UCSD-AML1 (cell line): ENCODE data around the gene OR4F6.
"Not testable (repeated sequence)": the region's sequence is repeated elsewhere in the genome, so short reads cannot be mapped to it uniquely, and the experiment has no call there.

Experiments used
- DNase-seq: peaks from one replicate; lab custom pipeline; 2025; ENCODE audit not compliant: unreplicated experiment; lab: John Stamatoyannopoulos, UW

Gene OR4F6, protein sequence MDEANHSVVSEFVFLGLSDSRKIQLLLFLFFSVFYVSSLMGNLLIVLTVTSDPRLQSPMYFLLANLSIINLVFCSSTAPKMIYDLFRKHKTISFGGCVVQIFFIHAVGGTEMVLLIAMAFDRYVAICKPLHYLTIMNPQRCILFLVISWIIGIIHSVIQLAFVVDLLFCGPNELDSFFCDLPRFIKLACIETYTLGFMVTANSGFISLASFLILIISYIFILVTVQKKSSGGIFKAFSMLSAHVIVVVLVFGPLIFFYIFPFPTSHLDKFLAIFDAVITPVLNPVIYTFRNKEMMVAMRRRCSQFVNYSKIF

DNA sequence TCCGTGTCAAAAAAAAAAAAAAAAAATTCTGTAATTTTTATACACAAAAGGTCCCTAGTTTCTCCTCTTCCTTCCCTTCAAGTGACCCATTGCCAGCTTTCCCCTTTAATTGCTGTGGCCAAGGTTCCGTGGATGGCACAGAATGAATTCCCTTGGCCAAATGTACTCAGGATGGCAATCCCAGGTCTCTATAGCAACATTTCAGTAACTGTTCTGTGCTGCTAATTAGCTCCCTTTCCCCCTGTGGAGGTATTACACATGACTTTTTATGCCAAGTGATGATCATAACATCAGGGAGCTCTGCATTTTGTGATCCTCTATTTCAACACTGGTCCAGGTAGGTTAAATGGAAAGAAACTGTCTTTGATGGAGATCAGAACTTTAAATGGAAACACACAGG lies at the start of gene OR4F6:
Gene OR4F6, plus strand, starts transcription at position 301 of the 400 bp plus-strand sequence. CDS start 2,211 bp downstream, outside the sequence.
- DNase-seq: no peak

DNA sequence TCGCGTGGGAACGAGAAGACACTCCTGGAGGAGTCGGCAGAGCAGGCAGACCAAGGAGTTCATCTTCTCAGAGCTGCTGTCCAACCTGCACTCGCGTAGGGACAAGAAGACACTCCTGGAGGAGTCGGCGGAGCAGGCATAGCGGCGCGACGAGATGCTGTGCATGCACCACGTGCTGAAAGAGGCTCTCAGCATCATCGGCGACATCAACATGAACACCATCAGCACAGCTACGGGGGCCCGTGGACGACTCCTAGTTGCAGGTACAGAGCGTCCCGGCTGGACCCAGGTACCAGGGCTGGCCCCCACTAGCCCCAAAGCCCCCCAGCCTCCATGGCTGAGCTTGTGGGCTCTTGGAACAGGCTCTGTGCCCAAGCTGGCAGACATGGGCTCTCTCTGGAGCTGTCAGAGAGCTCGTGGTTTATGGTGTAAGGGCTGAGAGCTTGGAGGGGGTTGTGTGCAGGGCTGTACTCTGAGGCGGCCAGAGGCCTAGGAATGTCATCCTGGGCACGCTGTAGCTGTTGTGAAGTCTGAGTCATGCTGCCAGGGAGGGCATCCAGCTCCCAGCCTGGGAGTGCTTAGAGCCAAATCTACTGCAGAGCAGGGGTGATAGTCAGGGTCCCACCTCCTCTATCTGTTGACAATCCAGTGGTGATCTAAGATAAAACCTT lies 38.5 kb upstream of the OR4F6 start:
- DNase-seq: not testable (repeated sequence)

DNA sequence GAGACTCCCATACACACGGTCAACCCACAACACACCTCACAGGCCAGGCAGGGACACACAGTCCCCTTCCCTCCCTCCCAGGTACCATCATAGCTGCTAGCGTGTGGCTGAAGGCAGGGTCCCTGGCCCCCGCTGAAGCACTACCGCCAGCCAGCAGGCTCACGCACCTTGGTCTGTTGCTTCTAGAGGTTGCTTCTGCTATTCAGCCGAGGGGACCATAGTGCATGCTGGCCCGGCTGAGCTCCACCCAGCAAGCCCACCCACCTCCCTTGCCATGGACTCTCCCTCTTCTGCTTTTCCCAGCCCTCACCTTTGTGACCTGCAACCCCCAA lies 38.0 kb upstream of the OR4F6 start:
- not testable (repeated sequence) for DNase-seq

DNA sequence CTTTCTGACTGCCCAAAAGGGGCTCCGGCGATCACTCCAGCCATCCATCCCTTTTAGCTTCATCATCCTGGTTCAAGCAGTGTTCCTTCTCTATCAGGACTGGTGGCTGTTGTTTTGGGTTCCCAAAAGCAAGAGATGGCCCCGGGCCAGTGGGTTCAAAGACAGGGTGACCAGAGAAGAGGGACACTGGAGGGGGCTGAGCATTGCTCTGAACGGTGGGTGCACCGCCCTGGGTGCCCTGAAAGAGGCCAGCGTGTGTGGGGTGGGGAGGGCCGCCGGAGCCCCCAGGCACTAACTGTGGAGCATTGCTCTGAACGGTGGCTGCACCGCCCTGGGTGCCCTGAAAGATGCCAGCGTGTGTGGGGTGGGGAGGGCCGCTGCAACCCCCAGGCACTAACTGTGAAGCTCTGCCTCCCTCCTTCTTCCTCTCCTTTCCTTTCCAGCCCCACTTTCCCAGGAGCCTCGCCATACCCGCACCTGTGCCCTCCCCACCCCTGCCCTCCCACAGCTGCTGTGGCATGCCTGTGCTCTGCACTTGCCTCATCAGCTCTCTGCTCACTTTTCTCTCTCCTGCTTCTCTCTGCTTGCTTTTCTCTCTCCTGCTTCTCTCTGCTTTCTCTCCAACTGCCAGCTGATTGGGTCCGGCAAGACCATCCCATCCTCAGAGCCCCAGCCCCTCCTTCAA lies 37.4 kb upstream of the OR4F6 start:
- DNase-seq: no peak

DNA sequence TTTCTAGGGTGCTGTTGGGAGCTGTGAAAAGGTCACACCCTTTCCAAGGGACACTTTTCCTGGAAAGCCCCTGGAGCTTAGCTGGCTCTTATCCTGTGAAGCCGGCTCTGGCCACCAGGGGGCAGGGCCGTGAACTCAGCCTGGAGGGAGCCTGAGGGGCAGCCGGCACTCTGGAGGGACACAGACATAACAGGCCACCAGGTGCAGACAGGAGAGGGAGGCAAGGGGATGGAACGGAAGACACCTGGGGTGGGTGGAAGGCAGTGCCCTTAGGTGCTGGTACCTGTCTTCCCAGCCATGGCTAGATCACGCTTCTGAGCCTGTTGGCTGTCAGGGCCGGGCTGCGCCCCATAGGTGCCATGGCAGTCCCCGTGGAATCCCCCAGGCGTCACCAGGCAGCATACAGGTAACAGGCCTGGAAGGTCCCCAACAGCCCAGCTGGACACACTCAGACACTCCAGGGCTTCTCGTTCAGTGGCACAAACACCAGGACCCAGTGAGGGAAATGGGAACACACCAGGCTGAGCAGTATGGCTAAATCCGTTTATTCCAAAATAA lies 36.1 kb upstream of the OR4F6 start:
- not testable (repeated sequence) for DNase-seq

DNA sequence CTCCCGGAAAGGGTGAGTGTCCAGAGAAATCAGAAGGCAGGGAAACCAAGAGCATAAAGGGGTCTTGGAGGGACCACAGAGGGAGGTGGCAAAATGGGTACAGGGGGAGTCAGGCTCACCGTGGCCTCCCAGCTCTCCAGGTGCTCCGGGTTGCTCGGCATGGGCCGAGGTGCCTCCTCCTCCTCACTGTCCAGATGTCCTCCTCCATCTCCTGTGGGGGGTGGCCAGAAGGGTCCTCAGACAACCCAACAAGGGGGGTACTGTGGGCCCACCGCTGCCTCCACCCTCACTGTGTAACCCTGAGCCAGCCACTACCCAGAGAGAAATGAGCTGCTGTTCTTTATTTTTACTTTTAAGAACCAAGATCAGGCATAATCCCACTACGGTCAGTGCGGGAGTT lies 30.4 kb upstream of the OR4F6 start:
- DNase-seq: no peak

DNA sequence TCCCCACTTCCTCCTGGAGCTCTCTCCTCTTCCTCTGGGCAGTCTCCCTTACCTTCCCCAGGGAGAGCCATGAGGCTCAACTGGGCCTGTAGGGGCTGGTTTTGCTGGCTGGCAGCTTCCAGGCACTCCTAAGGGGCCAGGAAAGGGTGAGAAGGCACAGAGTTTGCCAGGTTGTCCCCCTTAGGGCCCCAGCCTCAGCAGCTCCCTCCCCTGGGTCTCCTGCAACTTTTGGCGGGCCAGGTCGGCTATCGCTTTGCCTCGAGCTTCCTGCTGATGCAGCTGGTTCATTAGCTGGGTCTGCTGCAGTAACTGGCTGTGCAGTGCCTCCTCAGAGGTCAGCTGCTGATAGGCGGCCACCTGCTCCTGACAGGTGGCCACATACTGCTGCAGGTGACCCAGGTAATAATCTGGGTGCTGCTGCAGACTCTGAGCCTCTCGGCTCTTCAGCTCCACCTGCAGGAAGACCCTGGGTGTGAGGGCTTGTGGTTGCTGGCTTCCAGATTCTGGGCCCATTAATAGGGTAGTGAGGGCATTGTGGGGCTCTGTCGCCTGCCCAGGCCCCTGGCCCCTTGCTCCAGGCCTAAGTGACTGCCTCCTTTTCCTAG lies 29.7 kb upstream of the OR4F6 start:
- DNase-seq: no peak

DNA sequence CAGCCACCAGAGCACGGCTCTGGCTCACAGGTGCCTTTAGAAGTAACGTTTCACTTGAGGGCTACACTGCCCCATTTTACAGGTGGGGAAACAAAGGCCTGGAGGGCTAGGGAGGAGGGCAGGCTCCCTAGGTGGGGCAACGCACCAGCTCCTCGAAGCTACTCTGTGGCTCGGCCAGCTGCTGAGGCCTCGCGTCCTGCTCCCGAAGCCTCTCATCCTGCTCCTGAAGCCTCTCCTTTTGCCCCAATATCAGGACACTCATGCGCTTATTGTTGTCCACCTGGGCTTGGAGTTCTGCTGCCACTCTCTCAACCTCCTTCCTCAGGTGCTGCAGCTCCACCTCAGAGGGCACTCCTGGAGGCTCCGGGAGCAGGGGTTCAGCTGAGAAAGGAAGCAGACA lies 28.2 kb upstream of the OR4F6 start:
- DNase-seq: no peak

DNA sequence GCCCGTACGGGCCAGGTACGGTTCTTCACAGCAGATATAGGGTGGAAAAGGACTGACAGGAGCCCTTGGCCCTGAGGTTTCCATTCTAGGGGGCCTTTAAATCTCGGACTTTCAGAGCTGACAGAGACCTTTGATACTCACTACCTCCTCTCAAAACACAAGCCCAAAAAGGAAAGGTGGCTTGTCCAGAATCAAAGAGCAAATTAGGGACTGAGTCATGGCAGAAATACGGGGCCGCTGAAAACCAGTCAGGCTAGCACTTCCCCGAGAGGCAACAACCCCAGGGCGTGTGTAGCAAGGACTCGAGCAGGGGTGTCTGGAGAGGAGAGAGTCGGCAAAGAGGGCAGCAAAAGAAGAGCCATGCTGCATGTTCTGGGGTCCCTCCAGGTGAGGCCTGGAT lies 24.7 kb upstream of the OR4F6 start:
- DNase-seq: not testable (repeated sequence)

DNA sequence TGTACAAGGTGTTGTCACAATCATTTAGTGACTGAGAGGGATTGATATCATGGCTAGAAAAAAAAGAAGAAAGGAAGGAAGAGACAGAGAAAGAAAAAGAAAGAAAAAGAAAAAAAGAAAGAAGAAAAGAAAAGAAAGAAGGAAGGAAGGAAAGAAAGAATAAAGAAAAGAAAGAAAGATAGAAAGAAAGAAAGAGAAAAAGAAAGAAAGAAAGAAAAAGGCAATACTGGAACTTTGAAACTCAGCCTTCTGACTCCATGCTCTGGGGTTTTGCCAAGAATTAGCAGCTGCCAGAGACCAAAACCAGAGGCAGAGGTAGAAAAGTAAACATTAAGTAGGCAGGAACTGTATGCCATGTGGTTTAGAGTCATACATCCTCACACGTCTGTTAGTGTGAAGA lies 23.1 kb upstream of the OR4F6 start:
- not testable (repeated sequence) for DNase-seq

DNA sequence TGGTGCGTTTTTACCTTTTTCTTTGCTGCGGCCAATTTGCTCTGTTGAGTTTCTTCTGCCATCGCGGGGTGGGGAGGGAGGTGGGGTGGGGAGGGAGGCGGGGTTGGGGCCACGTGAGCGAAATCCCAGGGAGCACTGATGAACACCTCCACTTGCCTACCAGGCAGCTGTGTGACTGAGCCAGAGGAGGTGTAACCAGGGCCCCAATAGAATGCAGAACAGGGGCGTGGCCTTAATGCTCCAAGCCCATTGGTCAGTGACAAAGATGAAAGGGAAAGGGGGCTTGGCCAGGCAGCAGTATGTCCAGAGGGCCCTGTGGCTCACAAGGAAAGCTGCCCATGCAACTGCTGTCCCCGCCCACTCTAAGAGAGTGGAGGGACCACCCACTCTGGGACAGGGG lies 21.4 kb upstream of the OR4F6 start:
- no peak for DNase-seq

DNA sequence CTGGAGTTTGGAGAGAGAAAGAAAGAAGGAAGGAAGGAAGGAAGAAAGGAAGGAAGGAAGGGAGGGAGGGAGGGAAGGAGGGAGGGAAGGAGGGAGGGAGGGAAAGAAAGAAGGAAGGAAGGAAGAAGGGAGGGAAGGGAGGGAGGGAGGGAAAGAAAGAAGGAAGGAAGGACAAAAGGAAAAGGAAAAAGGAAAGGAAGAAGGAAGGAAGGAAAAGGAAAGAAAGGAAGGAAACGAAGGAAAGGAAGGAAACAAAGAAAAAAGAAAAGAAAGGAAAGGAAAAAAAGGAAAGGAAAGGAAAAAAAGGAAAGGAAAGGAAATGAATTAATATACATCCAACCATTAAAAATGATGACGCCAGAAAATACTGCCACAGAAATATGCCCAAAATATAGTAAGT lies 18.7 kb upstream of the OR4F6 start:
- no peak for DNase-seq

DNA sequence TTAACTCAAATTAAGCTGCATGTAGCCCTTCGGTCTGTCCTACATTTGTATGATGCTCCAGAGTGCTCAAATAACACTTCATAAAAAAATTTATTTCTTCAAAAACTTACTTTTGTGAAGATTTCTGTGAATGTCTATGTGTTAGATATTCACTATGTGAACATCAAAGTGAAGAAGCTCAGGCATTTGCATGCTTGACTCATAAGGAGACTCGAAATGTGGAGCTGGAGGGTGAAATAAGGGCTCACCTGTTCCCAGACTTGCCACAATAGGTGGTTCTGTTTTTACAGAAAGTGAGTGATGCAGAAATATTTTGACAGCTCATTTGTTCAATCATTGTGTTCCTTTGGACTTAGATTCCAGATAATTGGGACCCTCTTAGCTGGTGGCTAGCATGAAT lies 16.9 kb upstream of the OR4F6 start:
- not testable (repeated sequence) for DNase-seq

DNA sequence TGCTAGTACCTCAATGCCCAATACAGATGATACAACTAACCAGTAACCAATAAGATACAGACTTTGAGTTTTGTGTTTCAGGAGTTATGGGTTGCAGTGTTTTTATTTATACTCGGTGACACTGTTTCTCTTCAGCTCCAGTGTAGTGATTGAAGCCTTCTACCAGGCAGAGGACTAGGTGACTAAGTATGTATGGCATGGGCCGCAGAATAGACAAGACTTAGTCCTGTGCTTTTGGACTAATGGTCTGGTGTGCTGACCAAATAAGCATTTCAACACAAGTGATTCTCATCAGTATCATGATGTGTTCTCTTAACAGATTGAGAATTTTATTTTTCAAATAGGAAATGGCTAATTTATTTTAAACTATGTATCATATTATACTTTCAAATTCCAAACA lies 15.3 kb upstream of the OR4F6 start:
- not testable (repeated sequence) for DNase-seq

DNA sequence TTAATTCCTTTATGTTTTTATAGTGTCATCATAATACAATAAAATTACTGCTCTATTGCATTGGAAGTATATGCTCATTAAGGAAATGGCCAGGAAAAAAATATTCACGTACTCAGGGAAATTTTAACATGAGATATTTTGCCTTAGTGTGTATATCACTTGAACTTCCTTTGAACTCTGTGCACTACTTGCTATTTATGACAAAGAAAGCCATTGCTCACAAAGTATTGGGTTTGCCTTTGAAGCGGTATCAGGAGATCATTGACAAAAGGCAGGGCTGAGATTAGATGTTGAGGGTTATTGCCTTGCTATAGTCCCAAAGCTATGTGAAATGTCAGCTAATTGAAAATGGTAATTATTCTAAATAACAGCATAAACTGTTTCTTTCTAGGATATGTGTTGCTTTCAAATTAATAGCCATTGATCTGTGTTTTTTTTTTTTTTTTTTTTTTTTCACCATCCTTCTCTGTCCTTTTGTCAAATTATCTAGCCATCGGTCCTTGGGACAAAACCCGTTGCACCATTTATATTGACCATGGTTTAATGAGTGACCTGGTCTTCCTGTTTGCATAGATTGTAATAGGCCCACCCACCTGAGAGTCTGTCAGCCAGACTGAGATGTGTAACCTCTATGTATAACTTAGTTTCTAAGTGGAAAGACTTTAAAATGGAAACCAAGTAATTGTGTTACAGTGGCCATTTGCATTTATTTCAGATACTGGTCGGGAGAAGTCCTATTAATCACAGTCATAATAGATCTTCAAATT lies 14.6 kb upstream of the OR4F6 start:
- not testable (repeated sequence) for DNase-seq

DNA sequence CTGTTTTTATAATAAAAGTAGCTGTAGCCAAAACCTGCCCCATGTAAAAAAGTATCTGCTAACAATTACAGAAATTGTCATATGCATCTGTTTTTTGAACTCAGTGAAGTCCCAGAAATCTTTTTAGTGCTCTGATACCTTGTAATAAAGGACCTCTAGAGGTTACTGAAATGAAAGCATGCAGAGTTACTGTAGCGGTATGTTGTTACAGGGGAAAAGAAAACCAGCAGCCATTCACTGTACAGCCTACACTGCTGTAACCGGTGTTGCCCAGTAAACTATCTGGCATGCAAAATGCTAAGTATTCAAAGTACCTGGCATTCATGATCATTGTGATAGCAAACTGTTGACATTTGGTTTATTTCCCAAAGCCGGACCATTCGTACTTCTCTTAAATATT lies 12.6 kb upstream of the OR4F6 start:
- not testable (repeated sequence) for DNase-seq

DNA sequence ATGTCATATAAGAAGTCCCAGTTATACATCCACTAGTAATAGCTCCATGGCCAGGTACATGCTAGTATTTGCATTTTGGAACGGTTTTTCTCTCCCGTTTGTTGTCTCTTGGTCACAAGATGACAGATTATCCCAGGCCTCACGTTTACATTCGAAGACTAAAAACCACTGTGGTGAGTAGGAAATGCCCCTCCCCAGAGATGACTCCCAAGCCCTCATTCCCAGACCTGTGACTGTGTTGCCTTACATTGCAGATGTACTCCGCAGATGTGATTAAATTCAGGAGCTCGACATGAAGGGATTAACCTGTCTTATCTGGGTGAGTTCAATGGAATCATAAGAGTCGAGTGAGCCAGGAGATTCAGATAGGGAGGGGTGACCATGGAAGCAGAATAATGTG lies 9.3 kb upstream of the OR4F6 start:
- DNase-seq: not testable (repeated sequence)

DNA sequence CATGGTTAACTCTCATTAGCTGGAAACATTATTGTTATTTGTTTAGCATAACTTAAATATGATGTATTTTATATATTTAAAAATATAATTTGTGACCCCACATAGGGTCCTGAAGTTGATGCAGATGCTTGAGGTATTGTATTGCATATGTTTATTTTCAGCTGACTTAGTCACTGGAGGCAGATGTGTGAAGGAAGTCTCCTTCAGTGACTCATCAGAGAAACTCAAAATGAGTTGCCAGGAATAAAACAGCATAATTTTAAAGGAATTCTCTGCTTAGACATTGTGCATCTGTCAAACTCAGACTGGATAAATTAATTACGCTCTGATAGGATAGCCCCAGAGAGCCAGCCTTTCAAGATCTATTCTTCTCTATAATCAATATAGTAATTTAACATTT lies 7.9 kb upstream of the OR4F6 start:
- no peak for DNase-seq

DNA sequence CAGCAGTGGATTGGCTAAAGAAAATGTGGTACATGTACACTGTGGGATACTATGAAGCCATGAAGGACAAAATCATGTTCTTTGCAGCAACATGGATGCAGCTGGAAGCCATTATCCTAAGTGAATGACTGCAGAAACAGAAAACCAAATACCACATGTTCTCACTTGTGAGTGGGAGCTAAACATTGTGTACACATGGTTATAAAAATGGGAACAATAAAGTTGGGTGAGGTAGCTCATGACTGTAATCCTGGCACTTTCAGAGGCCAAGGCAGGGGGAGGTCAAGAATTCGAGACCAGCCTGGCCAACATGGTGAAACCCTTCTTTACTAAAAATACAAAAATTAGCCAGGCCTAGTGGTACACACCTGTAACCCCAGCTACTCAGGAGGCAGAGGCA lies 3.6 kb upstream of the OR4F6 start:
- no peak for DNase-seq

DNA sequence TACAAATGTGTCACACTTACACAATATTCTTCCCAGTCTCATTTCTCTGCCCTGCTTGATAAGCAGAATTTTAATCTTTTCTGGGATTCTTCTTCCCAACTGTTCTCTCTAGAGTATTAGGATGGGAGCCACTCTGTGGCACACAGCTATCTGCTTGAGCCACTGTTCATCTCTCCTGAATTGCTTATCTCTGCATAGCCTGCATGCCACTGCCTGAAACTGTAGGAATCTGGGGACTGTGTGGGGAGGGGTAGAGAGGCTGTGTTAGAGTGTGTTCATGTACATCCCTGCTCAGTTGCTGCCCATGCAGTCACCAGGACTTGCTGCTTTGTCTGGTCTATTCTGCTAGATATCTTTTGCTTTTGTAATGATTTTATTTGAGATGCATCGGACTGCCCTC lies 2.3 kb upstream of the OR4F6 start:
- DNase-seq: no peak

DNA sequence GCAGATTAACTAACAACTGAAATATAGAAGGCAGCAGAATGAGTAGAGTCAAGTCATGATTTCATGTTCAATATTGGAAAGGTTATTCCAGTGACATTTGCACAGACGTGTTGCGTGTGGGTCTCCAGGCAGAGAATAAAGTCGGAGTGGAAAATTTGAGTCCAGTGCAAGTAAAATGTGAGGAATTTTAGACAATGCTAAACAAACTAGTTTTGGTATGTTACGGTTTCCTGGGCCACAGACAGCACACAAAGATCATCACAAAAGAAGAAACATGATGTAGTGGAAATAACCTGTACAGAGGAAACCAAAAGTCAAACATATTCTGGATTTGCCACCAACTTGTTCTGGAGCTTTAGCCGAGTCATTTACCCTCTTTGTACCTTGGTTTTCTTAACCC lies 367 bp downstream of the OR4F6 start:
- DNase-seq: no peak
